Neural crest cell (in vitro differentiated cells): ENCODE results near the gene NNAT. TPM values are rescaled to one million over a fixed set of nuclear protein-coding genes. Genes with fewer than 3 reads are reported as not detected.

Source experiments
- DNase-seq: peaks from one replicate; pipeline ENCODE4 v3.0.0; 2021; ENCODE audit warnings: low read depth, mixed read lengths, low spot score
- H3K27ac Mint-ChIP-seq: one replicate; pipeline ENCODE4 v1.8.0; 2021; ENCODE audit warnings: mild to moderate bottlenecking, mixed read lengths; ENCODE audit not compliant: unreplicated experiment
- H3K27me3 Mint-ChIP-seq: 2 replicates; pipeline ENCODE4 v1.8.0; 2021; ENCODE audit warnings: low read depth, mild to moderate bottlenecking, mixed read lengths
- H3K36me3 Mint-ChIP-seq: 2 replicates; pipeline ENCODE4 v1.8.0; 2021; ENCODE audit warnings: low read depth, mild to moderate bottlenecking, mixed read lengths
- H3K4me1 Mint-ChIP-seq: 2 replicates; pipeline ENCODE4 v1.8.0; 2021; ENCODE audit warnings: mixed read lengths
- H3K4me3 Mint-ChIP-seq: one replicate; pipeline ENCODE4 v1.8.0; 2021; ENCODE audit warnings: mild to moderate bottlenecking, mixed read lengths
- H3K9me3 Mint-ChIP-seq: 2 replicates; pipeline ENCODE4 v1.8.0; 2021; ENCODE audit warnings: mixed read lengths
- total RNA-seq: library from RNA; stranded (reverse); gene quantifications from 2 replicates; pipeline ENCODE4 v1.2.1, GENCODE V29; 2021
- TF ChIP-seq, protein P1 (sequence below): fragments of 200-600 bp; sonication (generic); conservative IDR thresholded peaks from 2 replicates; pipeline ENCODE4 v1.5.0; 2021; ENCODE audit warnings: antibody characterized with exemption, mild to moderate bottlenecking

Gene NNAT
- total RNA-seq, 1 donor from 2014 or later = 113 TPM

DNA sequence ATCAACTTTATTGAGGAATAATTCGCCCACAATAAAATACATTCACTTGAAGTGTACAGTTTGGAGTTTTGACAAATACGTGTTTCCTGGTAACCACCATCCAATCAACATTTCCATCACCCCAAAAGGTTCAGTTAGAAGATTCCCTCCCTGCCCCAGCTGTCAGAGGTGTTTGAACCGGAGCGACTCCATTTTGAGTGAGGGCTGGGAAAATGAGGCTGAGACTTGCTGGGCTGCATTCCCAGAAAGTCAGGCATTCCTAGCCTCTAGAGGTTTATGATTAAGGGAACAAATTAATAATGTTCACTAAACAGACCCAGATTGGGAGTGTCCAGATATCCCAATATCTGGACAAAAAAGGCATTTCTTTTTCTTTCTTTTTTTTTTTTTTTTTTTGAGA is 39.6 kb downstream of the NNAT start:
- no peak overlapping the region for H3K4me3 Mint-ChIP-seq
- peaks cover 7% of the 10 kb centered on the region for H3K4me1 Mint-ChIP-seq
- H3K9me3 Mint-ChIP-seq = no peaks in the 10 kb centered on the region
- peaks cover 15% of the 10 kb centered on the region for H3K27me3 Mint-ChIP-seq
- H3K27ac Mint-ChIP-seq = no peak overlapping the region
- DNase-seq = no peak
- H3K36me3 Mint-ChIP-seq = no peaks in the 10 kb centered on the region
- TF ChIP-seq, protein P1, sequence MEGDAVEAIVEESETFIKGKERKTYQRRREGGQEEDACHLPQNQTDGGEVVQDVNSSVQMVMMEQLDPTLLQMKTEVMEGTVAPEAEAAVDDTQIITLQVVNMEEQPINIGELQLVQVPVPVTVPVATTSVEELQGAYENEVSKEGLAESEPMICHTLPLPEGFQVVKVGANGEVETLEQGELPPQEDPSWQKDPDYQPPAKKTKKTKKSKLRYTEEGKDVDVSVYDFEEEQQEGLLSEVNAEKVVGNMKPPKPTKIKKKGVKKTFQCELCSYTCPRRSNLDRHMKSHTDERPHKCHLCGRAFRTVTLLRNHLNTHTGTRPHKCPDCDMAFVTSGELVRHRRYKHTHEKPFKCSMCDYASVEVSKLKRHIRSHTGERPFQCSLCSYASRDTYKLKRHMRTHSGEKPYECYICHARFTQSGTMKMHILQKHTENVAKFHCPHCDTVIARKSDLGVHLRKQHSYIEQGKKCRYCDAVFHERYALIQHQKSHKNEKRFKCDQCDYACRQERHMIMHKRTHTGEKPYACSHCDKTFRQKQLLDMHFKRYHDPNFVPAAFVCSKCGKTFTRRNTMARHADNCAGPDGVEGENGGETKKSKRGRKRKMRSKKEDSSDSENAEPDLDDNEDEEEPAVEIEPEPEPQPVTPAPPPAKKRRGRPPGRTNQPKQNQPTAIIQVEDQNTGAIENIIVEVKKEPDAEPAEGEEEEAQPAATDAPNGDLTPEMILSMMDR = no peak

DNA sequence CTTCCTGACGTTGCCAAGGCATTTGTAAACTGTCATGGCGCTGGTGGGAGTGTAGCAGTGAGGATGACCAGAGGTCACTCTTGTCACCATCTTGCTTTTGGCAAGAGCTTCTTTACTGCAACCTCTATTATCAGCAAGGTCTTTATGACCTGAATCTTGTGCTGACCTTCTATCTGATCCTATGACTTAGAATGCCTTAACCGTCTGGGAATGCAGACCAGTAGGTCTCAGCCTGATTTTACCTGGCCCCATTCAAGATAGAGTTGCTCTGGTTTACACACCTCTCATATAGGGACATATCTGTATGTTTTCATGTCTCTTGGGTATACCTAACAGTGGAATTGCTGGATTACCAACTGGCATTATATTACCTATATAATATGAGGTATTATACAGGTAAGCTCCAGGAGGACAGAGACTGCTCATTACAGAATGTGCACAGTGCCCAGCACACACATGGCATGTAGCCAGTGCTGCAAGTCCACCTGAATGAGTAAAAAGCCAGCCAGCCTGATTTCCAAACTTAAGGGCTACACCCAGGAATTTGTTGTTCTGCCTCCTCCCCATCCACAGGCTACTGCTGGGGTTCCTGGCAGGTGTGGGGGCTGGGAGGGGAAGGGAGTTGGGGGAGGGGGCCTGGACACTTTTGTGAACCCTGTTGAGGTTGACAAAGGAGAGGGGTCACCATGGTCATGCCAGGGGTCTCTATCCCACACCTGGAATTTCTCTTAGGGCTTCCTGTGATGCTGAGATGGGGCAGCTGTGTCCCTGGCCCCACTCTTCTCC is 41.8 kb downstream of the NNAT start:
- Mint-ChIP-seq H3K27ac (no peak overlapping the region), H3K27me3 (peaks cover 19% of the 10 kb centered on the region), H3K4me1 (peaks cover 23% of the 10 kb centered on the region), H3K4me3 (no peak overlapping the region), H3K9me3 (no peaks in the 10 kb centered on the region), H3K36me3 (no peaks in the 10 kb centered on the region)
- TF ChIP-seq, protein P1 = no peak
- DNase-seq = no peak

DNA sequence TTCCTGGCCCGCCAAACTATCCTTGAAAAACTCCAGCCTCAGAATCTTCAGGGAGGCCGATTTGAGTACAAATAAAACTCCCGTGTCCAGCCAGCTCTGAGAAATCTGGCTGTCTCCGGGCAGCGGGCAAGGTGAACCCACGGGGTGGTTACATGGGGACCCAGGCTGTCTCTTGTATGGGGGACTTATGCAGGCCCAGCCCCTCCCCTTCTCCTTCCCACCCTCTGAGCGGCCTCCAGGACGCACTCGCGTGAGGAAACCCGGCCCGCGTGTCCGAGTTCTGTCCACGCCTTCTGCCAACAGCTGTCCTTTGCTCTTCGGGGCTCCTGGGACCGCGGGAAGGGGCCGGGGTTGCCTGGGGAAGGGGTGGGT is 43.0 kb downstream of the NNAT start:
- no peaks in the 10 kb centered on the region for H3K36me3 Mint-ChIP-seq
- DNase-seq = no peak
- H3K9me3 Mint-ChIP-seq = no peaks in the 10 kb centered on the region
- peaks cover 22% of the 10 kb centered on the region for H3K27me3 Mint-ChIP-seq
- H3K27ac Mint-ChIP-seq = no peak overlapping the region
- peaks cover 31% of the 10 kb centered on the region for H3K4me1 Mint-ChIP-seq
- H3K4me3 Mint-ChIP-seq = no peak overlapping the region
- TF ChIP-seq, protein P1 = no peak

DNA sequence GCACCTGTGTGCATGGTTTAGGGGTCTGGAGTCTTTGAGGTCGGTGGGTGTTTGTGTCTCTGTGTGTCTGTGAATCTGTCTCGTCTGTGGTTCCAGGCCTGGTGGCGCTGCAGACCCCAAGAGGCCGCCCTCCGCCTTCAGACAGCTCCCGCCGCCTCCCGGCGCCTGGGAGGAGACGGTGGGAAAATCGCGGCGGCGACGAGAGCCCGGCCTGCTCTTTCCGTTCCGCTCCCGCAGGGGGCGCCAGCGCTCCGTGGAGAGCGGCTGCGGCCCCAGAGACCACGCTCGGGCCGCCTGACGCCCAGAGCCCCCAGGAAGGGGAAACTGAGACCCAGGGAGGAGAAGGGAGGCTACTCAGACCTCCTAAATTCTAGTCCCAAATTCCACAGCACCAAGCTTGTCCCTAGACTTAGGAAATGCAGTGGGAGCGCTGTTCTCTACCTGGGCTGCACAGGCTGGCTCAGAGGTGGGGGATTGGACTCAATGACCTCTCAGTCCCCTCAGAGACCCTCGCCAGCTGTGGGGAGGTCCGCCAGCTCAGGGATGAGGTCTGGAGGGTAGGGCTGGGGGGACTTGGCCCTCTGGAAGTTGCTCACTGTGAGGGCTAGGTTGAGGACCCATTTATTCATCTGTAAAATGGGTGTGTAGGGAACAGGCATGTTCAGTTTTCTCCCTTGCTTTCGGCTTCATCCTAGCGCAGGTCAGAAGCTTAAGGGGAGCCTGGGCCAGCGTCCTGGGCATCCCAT is 43.5 kb downstream of the NNAT start:
- no peak overlapping the region for H3K4me3 Mint-ChIP-seq

DNA sequence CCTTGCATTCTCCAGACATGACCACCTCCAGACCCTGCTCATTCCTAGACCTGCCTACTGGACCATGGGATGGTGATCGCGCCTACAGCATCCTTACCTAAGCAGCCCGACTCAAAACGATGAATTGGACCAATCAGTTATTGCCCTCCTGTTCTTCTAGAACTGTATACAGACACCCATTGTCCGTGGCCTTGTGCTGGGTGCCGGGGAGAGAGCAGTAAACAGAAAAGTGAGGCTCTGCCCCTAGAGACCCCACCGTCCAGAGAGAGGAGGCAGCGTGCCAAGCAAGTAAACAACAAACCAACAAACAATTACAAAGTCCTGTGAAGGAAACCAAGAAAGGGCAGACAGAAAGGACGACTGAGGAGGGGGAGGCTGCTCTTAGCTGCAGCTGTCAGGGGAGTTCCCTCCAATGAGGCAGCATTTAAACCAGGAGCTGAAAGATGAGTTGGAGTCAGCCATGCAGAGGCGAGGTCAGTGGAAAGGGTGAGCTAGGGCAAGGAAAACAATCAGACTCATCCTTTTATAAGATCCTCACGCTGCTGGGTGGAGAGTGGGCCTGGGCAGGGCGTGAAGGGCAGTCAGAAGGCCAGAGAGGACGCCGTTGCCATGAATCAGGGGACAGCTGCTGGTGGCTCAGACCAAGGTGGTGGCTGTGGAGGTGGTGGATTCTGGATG is 44.2 kb downstream of the NNAT start:
- TF ChIP-seq, protein P1 = no peak
- no peak for DNase-seq
- H3K27ac Mint-ChIP-seq = peak overlapping the region; percentile 2
- peaks cover 27% of the 10 kb centered on the region for H3K27me3 Mint-ChIP-seq
- peak overlapping the region; percentile 13 for H3K4me3 Mint-ChIP-seq
- H3K9me3 Mint-ChIP-seq = no peaks in the 10 kb centered on the region
- H3K4me1 Mint-ChIP-seq = peaks cover 31% of the 10 kb centered on the region
- H3K36me3 Mint-ChIP-seq = no peaks in the 10 kb centered on the region

More for the DNA sequence above, 43.5 kb downstream of the NNAT start:
- H3K36me3 Mint-ChIP-seq = no peaks in the 10 kb centered on the region
- no peaks in the 10 kb centered on the region for H3K9me3 Mint-ChIP-seq
- peaks cover 22% of the 10 kb centered on the region for H3K27me3 Mint-ChIP-seq
- TF ChIP-seq, protein P1 = peak; percentile 98
- H3K27ac Mint-ChIP-seq = no peak overlapping the region
- peak; percentile 83 for DNase-seq
- H3K4me1 Mint-ChIP-seq = peaks cover 31% of the 10 kb centered on the region
